ENCODE measurements around the gene ATP2B2.

DNA sequence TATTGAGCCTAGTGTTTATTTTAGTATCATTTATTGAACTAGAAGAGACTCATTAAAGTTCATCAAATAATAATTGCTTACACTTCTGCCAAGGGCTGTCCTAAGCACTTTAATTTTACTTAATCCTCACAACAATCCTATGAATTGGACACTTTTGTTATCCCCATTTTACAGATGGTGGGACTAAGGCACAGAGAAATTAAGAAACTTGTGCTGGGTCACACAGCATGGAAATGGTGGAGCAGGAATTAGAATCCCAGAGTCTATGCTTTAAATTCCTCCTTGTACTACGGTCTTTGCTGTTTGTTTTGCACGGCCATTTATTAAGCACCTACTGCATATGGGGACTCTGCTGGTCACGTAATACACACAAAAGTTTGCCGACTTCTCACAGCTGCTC lies 7.9 kb downstream of the ATP2B2 start:
- TF ChIP-seq CTCF (conservative IDR thresholded peaks at IDR 0.05; ENCODE audit: low read length) (no peak), EZH2phosphoT487 (IDR thresholded peaks at IDR 0.05; ENCODE audit: borderline replicate concordance) (no peak)

Data from Loucy (cell line).